Gastroesophageal sphincter (tissue), 4 donors: ENCODE results near the gene OR11G2. TPM values are rescaled to one million over a fixed set of nuclear protein-coding genes. Genes with fewer than 3 reads are reported as not detected.
"Not testable (repeated sequence)": the region's sequence is repeated elsewhere in the genome, so short reads cannot be mapped to it uniquely, and the experiment has no call there.

Experiments
- ATAC-seq: fragments of 150-250 bp; one replicate; pipeline ENCODE4 v1.9.1; 2016; ENCODE audit warnings: mild to moderate bottlenecking, moderate library complexity
- H3K27ac ChIP-seq, 4 donors: fragments of 200-600 bp; sonication (generic) in 3 of 4; 1 replicate in 3 of 4; 2 replicates in 1 of 4; pipeline ENCODE4 v1.5.1; 2016 to 2019
- H3K27me3 ChIP-seq: fragments of 200-600 bp; sonication (generic); one replicate; pipeline ENCODE4 v1.5.1; 2019
- H3K36me3 ChIP-seq, 2 donors: fragments of 200-600 bp; sonication (generic); one replicate each; pipeline ENCODE4 v1.5.1; 2019; ENCODE audit warnings: control low read depth in 1 of 2
- H3K4me1 ChIP-seq, 3 donors: fragments of 200-600 bp; sonication (generic); 1 replicate in 2 of 3; 2 replicates in 1 of 3; pipeline ENCODE4 v1.5.1; 2016 to 2019; ENCODE audit warnings: control low read depth in 2 of 3
- H3K4me3 ChIP-seq, 2 donors: fragments of 200-600 bp; sonication (generic); one replicate each; pipeline ENCODE4 v1.5.1; 2019; ENCODE audit warnings: mild to moderate bottlenecking in 1 of 2, moderate library complexity in 1 of 2
- H3K9me3 ChIP-seq, 3 donors: fragments of 200-600 bp; sonication (generic); one replicate each; pipeline ENCODE4 v1.5.1; 2017 to 2019; ENCODE audit warnings: control low read depth in 2 of 3
- CTCF ChIP-seq, 4 experiments: fragments of 200-600 bp in 2 of 4; fragments of 450-650 bp in 2 of 4; sonication (generic) in 1 of 4; IDR thresholded peaks; one replicate each; pipeline ENCODE4 v1.5.1; 2017 to 2019; ENCODE audit warnings: antibody characterized with exemption in 4 of 4, mild to moderate bottlenecking in 2 of 4, moderate library complexity in 2 of 4
- EP300 ChIP-seq: sonication (generic); formaldehyde crosslinking; IDR thresholded peaks from one replicate; pipeline ENCODE4 v1.6.1; 2017; ENCODE audit warnings: antibody characterized with exemption, mild to moderate bottlenecking
- POLR2A ChIP-seq, 2 donors: fragments of 450-650 bp; IDR thresholded peaks; one replicate each; pipeline ENCODE4 v1.6.1; 2017; ENCODE audit warnings: antibody characterized with exemption in 2 of 2, mild to moderate bottlenecking in 2 of 2, moderate library complexity in 1 of 2
- POLR2AphosphoS5 ChIP-seq: sonication (generic); formaldehyde crosslinking; IDR thresholded peaks from one replicate; pipeline ENCODE4 v1.6.1; 2017; ENCODE audit warnings: antibody characterized with exemption
- WGBS, 2 donors: methylation state at CpG; one replicate each; pipeline ENCODE4 v1.1.5; 2018; ENCODE audit warnings: low coverage in 1 of 2; 5-methylcytosine and 5-hydroxymethylcytosine counted together
- total RNA-seq, 4 donors: library from RNA; depleted of rRNA; stranded (reverse); fragments of >200 nt; gene quantifications; one replicate each; pipeline ENCODE4 v1.1.0, GENCODE V29; 2016

OR11G2 gene
- total RNA-seq: not detected

GRCh38 chr14:20190596-20190995 lies at the start of gene OR11G2:
Gene OR11G2, plus strand, starts transcription at chr14:20190896. Its CDS starts 6,542 bp downstream, at chr14:20197438.
- WGBS, 2 donors: 67% methylated on average over 1 of the region's 1 CpG; no CpG with 5 or more reads in 1 of the 2 donors
- H3K27ac ChIP-seq: no peak within 1 kb of the TSS
- ATAC-seq: no peak

DNA sequence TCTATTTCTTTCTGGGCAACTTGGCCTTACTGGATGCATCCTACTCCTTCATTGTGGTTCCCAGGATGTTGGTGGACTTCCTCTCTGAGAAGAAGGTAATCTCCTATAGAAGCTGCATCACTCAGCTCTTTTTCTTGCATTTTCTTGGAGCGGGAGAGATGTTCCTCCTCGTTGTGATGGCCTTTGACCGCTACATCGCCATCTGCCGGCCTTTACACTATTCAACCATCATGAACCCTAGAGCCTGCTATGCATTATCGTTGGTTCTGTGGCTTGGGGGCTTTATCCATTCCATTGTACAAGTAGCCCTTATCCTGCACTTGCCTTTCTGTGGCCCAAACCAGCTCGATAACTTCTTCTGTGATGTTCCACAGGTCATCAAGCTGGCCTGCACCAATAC lies 46.8 kb upstream of the OR11G2 start:
- 31% methylated on average over 7 of the region's 7 CpGs; no CpG with 5 or more reads in 1 of the 2 donors for WGBS, 2 donors
- H3K27me3 ChIP-seq: no peaks in the 10 kb centered on the region
- no peak overlapping the region for H3K27ac ChIP-seq
- TF ChIP-seq EP300 (no peak), CTCF (IDR thresholded peaks at IDR 0.05) (no peak), POLR2A (IDR thresholded peaks at IDR 0.05) (no peak)
- H3K4me1 ChIP-seq: no peaks in the 10 kb centered on the region
- H3K9me3 ChIP-seq: no peaks in the 10 kb centered on the region
- H3K4me3 ChIP-seq: no peak overlapping the region
- no peak for ATAC-seq
- H3K36me3 ChIP-seq: no peaks in the 10 kb centered on the region

More at GRCh38 chr14:20190596-20190995, at the start of gene OR11G2:
- Histone ChIP-seq H3K36me3 (no peaks in the 10 kb centered on the region), H3K4me3 (no peak within 1 kb of the TSS), H3K27me3 (peaks cover 19% of the 10 kb centered on the region), H3K4me1 (no peaks in the 10 kb centered on the region), H3K9me3 (no peaks in the 10 kb centered on the region)
- TF ChIP-seq EP300: no peak
- no peak for TF ChIP-seq POLR2A (IDR thresholded peaks at IDR 0.05)
- TF ChIP-seq POLR2AphosphoS5: no peak
- TF ChIP-seq CTCF (IDR thresholded peaks at IDR 0.05): no peak

GRCh38 chr14:20144820-20145219 lies 45.9 kb upstream of the OR11G2 start:
- no peak for TF ChIP-seq POLR2AphosphoS5
- TF ChIP-seq POLR2A (IDR thresholded peaks at IDR 0.05): no peak
- TF ChIP-seq EP300: no peak
- no peaks in the 10 kb centered on the region for H3K4me1 ChIP-seq
- no peak overlapping the region for H3K4me3 ChIP-seq
- H3K36me3 ChIP-seq: no peaks in the 10 kb centered on the region
- no peak for ATAC-seq
- H3K27me3 ChIP-seq: no peaks in the 10 kb centered on the region
- 31 to 67% methylated on average over 1 of the region's 1 CpG for WGBS, 2 donors
- no peak overlapping the region for H3K27ac ChIP-seq
- no peaks in the 10 kb centered on the region for H3K9me3 ChIP-seq

DNA sequence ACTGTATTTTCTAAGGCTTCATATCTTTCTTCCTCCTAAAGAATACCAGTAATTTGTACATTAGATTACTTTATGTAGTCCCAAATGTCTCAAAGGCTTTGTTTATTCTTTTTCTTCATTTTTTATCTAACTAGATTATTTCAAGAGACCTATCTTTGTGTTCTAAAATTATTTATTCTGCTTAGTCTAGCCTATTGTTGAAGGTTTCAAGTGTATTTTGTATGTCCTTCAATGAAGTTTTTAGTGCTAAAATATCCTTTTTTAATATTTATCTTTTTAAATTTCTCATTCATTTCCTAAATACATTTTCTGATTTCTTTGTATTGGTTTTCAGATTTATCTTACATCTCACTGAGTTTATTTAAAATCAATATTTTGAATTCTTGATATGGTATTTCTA lies 26.2 kb upstream of the OR11G2 start:
- Histone ChIP-seq H3K36me3 (no peaks in the 10 kb centered on the region), H3K27me3 (no peaks in the 10 kb centered on the region), H3K27ac (no peak overlapping the region), H3K4me1 (no peaks in the 10 kb centered on the region), H3K9me3 (peaks cover 0 to 22% (median 0%) of the 10 kb centered on the region in 3 donors), H3K4me3 (no peak overlapping the region)
- ATAC-seq: no peak
- TF ChIP-seq POLR2AphosphoS5 (no peak), CTCF (IDR thresholded peaks at IDR 0.05) (no peak), EP300 (no peak), POLR2A (IDR thresholded peaks at IDR 0.05) (no peak)

GRCh38 chr14:20167091-20167490 lies 23.6 kb upstream of the OR11G2 start:
- no peak for ATAC-seq
- no peak overlapping the region for H3K4me3 ChIP-seq
- no peaks in the 10 kb centered on the region for H3K4me1 ChIP-seq
- H3K27ac ChIP-seq: no peak overlapping the region
- peaks cover 0 to 22% (median 0%) of the 10 kb centered on the region in 3 donors for H3K9me3 ChIP-seq
- TF ChIP-seq EP300 (no peak), CTCF (IDR thresholded peaks at IDR 0.05) (no peak), POLR2AphosphoS5 (no peak), POLR2A (IDR thresholded peaks at IDR 0.05) (no peak)
- no peaks in the 10 kb centered on the region for H3K27me3 ChIP-seq
- H3K36me3 ChIP-seq: no peaks in the 10 kb centered on the region

GRCh38 chr14:20169852-20170251 lies 20.8 kb upstream of the OR11G2 start:
- not testable (repeated sequence) for H3K4me3 ChIP-seq, H3K4me1 ChIP-seq, H3K9me3 ChIP-seq, H3K36me3 ChIP-seq, H3K27ac ChIP-seq, H3K27me3 ChIP-seq, ATAC-seq

DNA sequence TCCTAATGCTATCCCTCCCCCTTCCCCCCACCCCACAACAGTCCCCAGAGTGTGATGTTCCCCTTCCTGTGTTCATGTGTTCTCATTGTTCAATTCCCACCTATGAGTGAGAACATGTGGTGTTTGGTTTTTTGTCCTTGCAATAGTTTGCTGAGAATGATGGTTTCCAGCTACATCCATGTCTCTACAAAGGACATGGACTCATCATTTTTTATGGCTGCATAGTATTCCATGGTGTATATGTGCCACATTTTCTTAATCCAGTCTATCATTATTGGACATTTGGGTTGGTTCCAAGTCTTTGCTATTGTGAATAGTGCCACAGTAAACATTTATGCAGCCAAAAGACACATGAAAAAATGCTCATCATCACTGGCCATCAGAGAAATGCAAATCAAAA lies 16.5 kb upstream of the OR11G2 start:
- H3K27me3 ChIP-seq, ATAC-seq, H3K27ac ChIP-seq, H3K9me3 ChIP-seq, H3K4me3 ChIP-seq, H3K4me1 ChIP-seq, H3K36me3 ChIP-seq: not testable (repeated sequence)
